NCI-H146 (cell line): Measurements from ENCODE around the gene RAVER2.
"Not testable (repeated sequence)": the region's sequence is repeated elsewhere in the genome, so short reads cannot be mapped to it uniquely, and the experiment has no call there.

Source experiments
- DNase-seq: peaks from one replicate; lab custom pipeline; 2025; lab: John Stamatoyannopoulos, UW

RAVER2 gene

GRCh38 chr1:64748706-64749105 is 3.8 kb downstream of the RAVER2 start:
- DNase-seq: no peak

GRCh38 chr1:64750092-64750491 is 5.2 kb downstream of the RAVER2 start:
- no peak for DNase-seq

GRCh38 chr1:64750875-64751274 is 6.0 kb downstream of the RAVER2 start:
- no peak for DNase-seq

- no peak for DNase-seq
These were observed 9.3 kb downstream of the RAVER2 start for GRCh38 chr1:64754173-64754572.

GRCh38 chr1:64755361-64755760 is 10.5 kb downstream of the RAVER2 start:
- DNase-seq: no peak

GRCh38 chr1:64756770-64757169 is 11.9 kb downstream of the RAVER2 start:
- no peak for DNase-seq

GRCh38 chr1:64757213-64757612 is 12.3 kb downstream of the RAVER2 start:
- no peak for DNase-seq

- DNase-seq: no peak
These were observed 13.4 kb downstream of the RAVER2 start for GRCh38 chr1:64758233-64758632.

GRCh38 chr1:64759968-64760367 is 15.1 kb downstream of the RAVER2 start:
- no peak for DNase-seq

- DNase-seq: no peak
These were observed 20.1 kb downstream of the RAVER2 start for GRCh38 chr1:64765012-64765411.

- DNase-seq: no peak
These were observed 21.0 kb downstream of the RAVER2 start for GRCh38 chr1:64765826-64766225.

GRCh38 chr1:64766429-64766828 is 21.6 kb downstream of the RAVER2 start:
- DNase-seq: no peak

GRCh38 chr1:64769482-64769881 is 24.6 kb downstream of the RAVER2 start:
- DNase-seq: no peak

- DNase-seq: no peak
These were observed 25.1 kb downstream of the RAVER2 start for GRCh38 chr1:64769971-64770370.

GRCh38 chr1:64773306-64773705 is 28.4 kb downstream of the RAVER2 start:
- not testable (repeated sequence) for DNase-seq

GRCh38 chr1:64775113-64775512 is 30.2 kb downstream of the RAVER2 start:
- DNase-seq: no peak

GRCh38 chr1:64782044-64782443 is 37.2 kb downstream of the RAVER2 start:
- not testable (repeated sequence) for DNase-seq

GRCh38 chr1:64782848-64783247 is 38.0 kb downstream of the RAVER2 start:
- not testable (repeated sequence) for DNase-seq

GRCh38 chr1:64790832-64791487 is 46.1 kb downstream of the RAVER2 start:
- no peak for DNase-seq

- DNase-seq: no peak
These were observed 54.0 kb downstream of the RAVER2 start for GRCh38 chr1:64798872-64799271.

- no peak for DNase-seq
These were observed 57.1 kb downstream of the RAVER2 start for GRCh38 chr1:64801851-64802523.

GRCh38 chr1:64809309-64809708 is 64.4 kb downstream of the RAVER2 start:
- DNase-seq: no peak

- DNase-seq: no peak
These were observed 65.1 kb downstream of the RAVER2 start for GRCh38 chr1:64810001-64810400.

- DNase-seq: no peak
These were observed 66.3 kb downstream of the RAVER2 start for GRCh38 chr1:64811131-64811530.
